ENCODE measurements around the gene LBR.

The LBR gene

GRCh38 chr1:225368036-225368552 lies 59.7 kb downstream of the LBR start:
- DNase-seq, result no peak

DNA sequence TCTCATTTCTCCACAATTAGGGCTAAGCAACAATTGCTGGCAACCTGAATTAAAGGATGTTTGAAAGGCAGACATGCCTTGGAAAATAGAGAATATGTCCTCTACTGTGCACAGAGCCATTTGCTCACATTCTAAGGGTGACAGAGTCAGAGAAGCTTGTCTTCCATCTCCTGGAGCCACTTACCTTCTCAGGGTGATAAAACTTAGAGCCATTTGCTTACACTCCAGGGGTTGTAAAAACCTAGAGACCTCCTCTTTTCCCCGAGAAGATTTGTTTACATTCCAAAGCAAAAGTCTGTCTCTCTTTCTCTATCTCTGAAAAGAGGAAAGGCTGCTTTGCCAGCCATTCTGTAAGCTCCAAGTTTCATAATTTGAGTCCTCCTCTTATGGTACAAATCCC lies 61.3 kb downstream of the LBR start:
- no peak for DNase-seq

DNA sequence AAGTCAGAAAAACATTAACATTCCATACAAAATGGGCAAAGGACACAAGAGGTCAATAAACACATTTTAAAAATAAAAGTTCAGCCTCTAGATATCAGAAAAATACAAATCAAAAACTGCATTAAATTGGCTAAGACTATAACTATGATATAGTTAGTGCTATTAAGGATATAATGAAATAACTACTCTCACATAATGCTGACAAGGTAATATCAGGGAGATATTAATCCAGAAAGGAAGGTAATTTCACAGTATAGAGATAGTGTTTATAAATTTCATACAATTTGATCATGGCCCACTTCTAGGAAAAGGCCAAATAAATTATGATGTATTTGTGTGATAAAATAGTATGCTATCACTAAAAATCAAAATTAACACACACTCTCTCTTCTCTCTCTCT lies 61.8 kb downstream of the LBR start:
- DNase-seq, result no peak

DNA sequence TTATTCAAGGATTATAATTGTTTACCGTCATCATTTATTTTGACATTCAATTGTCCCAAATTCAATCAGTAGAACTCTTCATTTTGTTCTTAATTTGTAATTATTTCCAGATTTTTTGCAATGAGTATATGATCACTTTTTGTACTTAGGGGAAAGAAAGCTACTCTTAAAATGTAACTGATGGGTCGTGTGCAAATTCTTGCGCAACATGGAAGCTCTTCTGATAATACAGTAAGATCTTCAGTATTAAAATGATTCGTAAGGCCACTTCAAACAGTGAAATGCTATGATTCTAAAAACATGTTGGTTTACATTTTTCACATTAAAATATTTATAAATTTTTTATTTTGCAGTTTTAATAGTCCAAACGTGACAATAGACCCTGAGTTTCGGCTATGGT lies 63.4 kb downstream of the LBR start:
- no peak for DNase-seq

- DNase-seq, result no peak
These were observed 65.0 kb downstream of the LBR start for GRCh38 chr1:225362805-225363204.

- DNase-seq, result no peak
These were observed 66.7 kb downstream of the LBR start for GRCh38 chr1:225361176-225361575.

GRCh38 chr1:225360119-225360518 lies 67.7 kb downstream of the LBR start:
- DNase-seq, result no peak

DNA sequence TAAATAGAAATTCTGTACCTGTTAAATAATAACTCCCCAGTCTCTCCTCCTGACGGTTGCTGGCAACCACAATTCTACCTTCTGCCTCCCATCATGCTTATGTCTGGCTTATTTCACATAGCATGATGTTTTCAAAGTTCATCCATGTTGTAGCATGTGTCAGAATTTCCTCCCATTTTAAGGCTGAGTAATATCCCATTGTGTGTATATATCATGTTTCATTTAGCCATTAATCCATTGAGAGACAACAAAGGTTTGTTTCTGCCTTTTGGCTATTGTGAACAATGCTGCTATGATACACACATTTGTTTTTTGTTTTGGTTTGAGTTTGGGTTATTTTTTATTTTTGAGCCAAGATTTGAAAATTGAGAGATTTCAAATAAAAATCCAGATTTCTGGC lies 72.0 kb downstream of the LBR start:
- DNase-seq, result no peak

DNA sequence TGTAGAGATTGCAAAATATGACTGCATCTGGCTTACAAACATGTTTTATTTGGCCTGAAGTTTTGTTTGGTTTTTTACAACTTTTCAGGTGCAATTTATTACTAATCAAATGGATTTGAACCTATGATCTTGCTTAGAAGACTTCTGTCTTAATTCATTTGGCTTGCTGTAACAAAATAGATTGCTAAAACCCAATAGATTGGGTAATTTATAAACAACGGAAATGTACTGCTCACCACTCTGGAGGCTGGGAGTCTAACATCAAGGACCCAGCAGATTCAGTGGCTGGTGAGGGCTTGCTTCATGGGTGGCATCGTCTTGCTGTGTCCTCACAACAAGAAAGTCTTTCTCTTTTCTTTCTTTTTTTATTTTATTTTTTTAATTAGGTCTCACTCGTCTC lies 72.9 kb downstream of the LBR start:
- no peak for DNase-seq

All from T-helper 1 cell (primary cell).